ENCODE measurements around the gene SPATA6.
A peak's percentile ranks its signal among the peaks of the same experiment; 100 is the strongest.
"Not testable (repeated sequence)": the region's sequence is repeated elsewhere in the genome, so short reads cannot be mapped to it uniquely, and the experiment has no call there.

Gene SPATA6

GRCh38 chr1:48471691-48472576, at the start of gene SPATA6:
Gene SPATA6 (minus strand): TSS chr1:48472204. CDS start chr1:48472008, 196 bp downstream.
- peak; percentile 92 for DNase-seq

DNA sequence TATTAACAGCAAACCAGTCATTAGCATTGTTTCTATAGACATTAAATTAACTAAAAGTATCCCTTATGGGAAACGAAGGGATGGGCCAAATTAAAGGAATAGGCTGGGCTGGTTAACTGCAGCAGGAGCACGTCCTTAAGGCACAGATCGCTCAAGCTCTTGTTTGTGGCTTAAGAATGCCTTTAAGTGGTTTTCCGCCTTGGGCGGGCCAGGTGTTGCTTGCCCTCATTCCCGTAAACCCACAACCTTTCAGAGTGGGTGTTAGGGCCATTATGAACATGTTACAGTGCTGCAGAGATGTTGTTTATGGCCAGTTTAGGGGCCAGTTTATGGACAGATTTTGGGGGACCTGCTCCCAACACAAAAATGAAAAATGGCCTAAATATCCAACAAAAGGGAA, 47.9 kb upstream of the SPATA6 start:
- DNase-seq = not testable (repeated sequence)

DNA sequence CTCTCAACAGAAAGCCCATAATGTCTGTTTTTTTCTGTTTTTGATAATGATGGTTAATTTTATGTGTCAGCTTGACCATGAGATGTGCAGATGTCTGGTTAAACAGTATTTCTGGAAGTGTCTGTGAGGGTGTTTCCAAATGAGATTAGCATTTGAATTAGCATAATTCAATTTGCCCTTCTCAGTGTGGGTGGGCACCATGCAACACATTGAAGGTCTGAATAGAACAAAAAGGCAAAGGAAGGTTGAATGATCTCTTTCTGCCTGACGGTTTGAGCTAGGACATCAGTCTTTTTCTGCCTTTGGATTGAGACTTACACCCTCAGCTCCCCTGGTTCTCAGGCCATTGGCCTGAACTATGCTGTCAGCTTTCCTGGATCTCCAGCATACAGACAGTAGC, 34.9 kb upstream of the SPATA6 start:
- no peak for DNase-seq

DNA sequence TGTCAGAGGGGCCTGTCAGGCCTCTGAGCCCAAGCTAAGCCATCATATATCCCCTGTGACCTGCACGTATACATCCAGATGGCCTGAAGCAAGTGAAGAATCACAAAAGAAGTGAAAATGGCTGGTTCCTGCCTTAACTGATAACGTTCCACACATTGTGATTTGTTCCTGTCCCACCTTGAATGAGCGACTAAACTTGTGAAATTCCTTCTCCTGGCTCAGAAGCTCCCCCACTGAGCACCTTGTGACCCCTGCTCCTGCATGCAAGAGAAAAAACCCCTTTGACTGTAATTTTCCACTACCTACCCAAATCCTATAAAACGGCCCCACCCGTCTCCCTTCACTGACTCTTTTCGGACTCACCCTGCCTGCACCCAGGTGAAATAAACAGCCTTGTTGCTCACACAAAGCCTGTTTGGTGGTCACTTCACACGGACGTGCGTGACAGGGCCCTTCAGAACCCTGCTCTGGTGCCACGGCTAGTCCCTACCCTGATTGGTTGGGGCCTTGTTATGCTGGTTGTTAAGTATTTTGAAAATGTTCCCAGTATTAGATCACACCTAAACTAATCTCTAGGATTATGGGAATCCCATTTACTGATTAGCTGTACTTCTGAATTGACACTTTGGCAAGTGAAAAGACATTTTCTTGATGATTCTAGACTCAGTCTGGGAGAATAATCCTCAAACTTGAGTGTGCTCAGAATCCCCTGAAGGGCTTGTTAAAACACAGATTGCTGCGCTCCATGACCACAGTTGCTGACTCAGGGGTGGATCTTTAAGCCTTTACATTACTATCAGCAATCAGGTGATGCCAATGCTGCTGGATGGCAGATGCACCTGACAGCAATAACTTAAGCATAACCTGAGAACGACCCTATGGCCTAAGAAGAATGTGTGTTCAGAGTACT, 28.8 kb upstream of the SPATA6 start:
- no peak for DNase-seq

- no peak for DNase-seq
Measured at GRCh38 chr1:48499211-48499735, 27.3 kb upstream of the SPATA6 start.

- DNase-seq = peak; percentile 53
Measured at GRCh38 chr1:48498096-48498791, 26.2 kb upstream of the SPATA6 start.

DNA sequence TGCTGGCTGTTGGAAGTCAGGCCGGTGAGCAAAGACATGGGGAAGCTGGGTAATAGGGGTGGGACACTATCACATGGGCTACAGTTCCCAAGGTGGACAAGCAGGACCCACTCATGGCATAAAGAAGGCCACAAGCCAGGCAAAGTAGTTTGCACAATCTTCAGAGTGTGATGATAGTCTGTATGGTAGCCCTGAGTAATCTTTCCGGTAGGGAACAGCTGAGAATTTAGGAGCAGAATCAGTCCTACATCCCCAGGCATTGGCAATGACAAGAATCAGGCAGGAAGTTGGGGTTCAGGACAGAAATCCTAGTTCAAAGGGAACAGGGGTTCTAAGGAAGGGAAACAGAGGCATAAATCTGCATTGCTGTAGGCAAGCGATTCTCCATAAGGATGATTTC, 23.9 kb upstream of the SPATA6 start:
- DNase-seq = no peak

GRCh38 chr1:48495166-48495565, 23.2 kb upstream of the SPATA6 start:
- no peak for DNase-seq

DNA sequence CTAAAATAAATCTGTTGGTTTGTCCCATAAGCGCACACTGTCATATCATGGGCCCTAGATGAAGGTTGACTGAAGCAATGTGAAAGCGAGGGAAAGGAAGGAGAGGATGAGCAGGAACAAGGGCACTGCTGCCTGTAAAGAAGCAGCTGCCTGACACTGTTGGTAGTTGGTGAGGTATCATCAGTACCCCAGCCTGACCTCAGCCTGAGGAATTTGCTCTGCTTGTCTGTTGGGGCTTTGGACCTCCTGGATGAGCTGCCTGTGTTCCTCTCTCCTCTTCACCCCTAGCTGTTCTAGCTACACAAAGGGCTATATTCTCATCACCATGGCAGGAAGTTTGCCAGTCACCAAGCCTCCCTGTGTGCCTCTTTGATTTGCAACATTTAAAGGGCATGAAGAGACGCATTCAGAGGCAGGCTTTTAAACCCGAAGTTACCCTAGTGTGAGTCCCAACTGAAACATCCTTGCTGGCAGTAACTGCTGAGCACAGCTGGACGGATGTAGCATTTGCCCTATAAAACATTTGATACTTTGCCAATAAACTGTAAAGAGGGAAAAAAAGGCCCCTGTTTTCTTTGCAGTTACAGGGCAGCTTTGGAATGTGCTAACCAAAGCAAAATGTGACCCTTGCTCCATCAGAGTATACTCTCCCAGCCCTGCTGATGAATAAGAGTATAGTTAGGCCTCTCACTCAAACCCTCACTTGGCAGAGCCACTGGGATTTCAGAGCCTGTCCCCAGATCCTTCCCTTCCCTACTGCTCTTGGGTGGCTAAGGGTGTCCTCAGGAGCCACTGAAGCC, 22.2 kb upstream of the SPATA6 start:
- DNase-seq = no peak

- no peak for DNase-seq
Measured at GRCh38 chr1:48493041-48493440, 21.0 kb upstream of the SPATA6 start.

GRCh38 chr1:48492392-48492791, 20.4 kb upstream of the SPATA6 start:
- no peak for DNase-seq

DNA sequence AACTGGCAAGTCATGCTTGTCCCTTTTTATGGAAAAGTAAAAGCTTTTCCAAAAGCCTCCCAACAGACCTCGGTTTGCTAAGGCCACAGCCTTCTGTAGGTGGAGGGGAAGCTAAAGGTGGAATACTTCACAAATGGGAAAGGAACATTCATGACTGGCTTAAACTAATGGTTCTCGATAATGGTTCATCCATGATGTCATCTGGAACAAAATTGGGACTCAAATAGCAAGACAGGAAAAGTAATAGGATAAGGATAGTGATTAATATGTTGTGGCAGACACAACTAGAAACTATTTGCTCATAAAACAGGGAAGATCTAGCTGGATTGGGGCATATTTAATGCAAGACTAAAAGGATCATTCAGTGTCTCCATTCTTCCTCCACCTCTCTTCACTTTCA, 16.7 kb upstream of the SPATA6 start:
- no peak for DNase-seq

DNA sequence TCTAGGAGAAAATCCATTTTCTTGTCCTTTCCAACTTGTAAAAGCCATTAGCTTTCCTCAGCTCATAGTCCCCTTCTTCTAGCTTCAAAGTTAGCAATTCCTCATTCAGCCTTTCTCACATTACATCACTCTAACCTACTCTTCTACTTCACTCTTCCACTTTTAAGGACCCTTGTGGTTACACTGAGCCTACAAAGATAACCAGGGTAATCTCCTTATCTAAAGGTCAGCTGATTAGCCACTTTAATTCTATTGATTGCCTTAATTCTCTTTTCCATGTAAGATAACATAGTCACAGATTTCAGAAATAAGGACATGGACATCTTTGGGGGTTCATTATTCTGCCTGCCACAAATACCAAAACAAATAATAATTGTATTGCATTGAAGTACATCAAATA, 8.5 kb upstream of the SPATA6 start:
- no peak for DNase-seq

DNA sequence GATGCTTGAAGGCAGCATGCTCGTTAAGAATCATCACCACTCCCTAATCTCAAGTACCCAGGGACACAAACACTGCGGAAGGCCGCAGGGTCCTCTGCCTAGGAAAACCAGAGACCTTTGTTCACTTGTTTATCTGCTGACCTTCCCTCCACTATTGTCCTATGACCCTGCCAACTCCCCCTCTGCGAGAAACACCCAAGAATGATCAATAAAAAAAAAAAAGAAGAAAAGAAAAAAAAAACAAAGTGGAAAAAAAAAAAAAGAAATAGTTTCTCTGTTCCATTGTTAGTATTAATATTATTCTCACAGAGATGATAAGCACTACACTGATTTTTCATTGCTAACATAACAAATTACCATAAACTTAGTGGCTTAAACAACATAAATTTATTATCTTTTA, 8.0 kb upstream of the SPATA6 start:
- not testable (repeated sequence) for DNase-seq

- DNase-seq = no peak
Measured at GRCh38 chr1:48472638-48473037, 634 bp upstream of the SPATA6 start.

DNA sequence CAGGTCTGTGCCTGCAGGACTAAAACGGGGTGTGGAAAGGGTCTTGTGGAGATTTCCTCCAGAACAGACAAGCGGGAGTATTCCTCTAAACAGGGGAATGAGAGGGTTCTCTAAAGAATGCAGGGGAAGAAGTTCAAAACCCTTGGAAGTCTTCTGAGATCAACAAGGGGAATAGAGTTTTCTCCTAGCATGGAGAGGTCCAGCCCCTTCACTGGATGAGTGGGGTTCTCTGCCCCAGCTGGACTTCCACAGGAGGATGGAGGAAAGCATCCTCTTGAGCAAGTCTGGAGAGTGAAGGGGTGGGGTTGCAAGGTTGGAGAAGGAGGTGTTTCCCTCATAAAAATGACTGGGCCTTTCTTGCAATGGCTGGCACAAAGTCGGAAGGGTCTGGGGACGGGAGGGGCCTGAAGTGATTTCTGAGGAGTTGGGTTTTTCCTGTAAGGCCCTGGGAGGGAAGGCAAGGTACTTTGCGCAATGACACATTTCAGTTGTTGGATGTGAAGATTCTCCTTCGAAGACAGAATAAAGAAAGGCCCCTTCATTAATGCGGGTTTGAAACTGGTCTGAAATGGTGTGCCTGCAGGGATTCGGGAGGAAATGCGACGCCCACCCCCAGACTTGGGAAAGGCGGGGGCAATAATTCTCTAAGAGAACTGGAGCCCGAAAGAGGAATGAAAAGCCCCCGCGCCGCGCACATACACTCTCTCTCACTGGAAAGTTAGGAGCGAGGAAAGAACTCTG, 884 bp downstream of the SPATA6 start:
- no peak for DNase-seq

GRCh38 chr1:48470481-48470855, 1.5 kb downstream of the SPATA6 start:
- peak; percentile 4 for DNase-seq

DNA sequence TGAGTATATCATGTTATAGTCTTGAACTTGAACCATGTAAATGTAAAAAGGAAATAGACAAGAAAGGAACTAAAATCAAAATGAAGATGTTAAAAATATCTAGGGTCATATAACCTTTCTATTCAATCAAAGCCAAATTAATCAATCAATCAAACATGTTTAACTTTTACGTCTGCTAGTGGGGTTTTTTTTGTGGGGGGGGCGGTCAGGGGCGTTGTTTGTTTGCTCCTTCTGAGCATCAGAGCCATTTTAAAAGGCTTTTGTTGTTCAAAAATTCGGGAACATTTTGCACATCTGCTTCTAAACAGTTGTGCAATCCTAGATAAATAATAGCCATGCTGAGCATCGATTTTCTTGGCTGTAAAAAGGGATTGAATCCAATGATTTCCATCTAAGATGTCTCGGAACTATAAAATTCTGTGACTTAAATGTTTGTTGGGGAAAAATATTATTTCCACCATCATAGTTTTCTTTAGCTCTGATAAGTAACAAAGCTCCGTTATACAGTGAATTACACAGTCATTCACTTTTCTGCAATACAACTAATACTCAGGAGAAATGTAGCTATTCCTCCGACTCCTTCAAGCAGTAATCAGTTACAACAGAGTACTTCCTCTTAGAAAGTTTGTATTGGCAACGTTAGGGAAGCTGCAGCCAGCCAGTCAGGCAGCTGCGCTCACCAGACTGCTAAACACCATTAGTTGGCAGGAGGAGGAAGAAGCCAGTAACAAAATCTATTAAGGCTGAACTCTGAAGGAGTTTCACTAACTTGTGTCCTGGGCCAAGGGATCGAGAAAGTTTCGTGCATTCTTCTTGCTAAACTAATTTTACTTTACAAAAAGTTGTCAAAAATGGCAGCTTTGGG, 2.2 kb downstream of the SPATA6 start:
- no peak for DNase-seq

GRCh38 chr1:48466594-48466993, 5.4 kb downstream of the SPATA6 start:
- no peak for DNase-seq

DNA sequence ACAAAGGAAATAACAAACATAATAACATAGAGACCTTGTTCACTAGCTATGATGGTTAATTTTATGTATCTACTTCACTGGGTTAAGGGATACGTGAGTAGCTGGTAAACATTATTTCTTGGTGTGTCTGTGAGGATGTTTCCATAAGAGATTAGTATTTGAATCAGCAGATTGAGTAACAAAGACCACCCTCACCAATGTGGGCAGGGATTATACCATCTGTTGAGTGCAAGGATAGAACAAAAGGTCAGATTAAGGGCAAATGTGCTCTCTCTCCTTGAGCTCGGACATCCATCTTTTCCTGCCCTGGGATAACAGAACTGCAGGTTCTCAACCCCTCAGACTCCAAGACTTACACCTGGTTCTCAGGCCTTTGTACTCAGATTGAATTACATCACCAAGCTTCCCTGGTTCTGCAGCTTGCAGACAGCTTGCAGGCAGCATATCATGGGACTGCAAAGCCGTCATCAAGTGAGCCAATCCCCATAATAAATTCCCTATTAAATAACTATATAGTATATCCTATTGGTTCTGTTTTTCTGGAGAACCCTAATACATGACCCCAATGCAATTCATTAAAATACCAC, 9.2 kb downstream of the SPATA6 start:
- DNase-seq = no peak

All from NCI-H510A (cell line).